HG02981 (cell line): ENCODE results near the gene RC3H2.
A peak's percentile ranks its signal among the peaks of the same experiment; 100 is the strongest.
"Not testable (repeated sequence)": the region's sequence is repeated elsewhere in the genome, so short reads cannot be mapped to it uniquely, and the experiment has no call there.

Experiments
- ATAC-seq: cut with Tn5 transposase; IDR thresholded peaks from one replicate; pipeline ENCODE4 v1.9.1; 2021; ENCODE audit warnings: mild to moderate bottlenecking, moderate library complexity; ENCODE audit not compliant: unreplicated experiment

RC3H2 gene

GRCh38 chr9:122922713-122923112 is 17.6 kb upstream of the RC3H2 start:
- ATAC-seq, result no peak

- no peak for ATAC-seq
Observed at GRCh38 chr9:122918310-122918709, 13.2 kb upstream of the RC3H2 start.

DNA sequence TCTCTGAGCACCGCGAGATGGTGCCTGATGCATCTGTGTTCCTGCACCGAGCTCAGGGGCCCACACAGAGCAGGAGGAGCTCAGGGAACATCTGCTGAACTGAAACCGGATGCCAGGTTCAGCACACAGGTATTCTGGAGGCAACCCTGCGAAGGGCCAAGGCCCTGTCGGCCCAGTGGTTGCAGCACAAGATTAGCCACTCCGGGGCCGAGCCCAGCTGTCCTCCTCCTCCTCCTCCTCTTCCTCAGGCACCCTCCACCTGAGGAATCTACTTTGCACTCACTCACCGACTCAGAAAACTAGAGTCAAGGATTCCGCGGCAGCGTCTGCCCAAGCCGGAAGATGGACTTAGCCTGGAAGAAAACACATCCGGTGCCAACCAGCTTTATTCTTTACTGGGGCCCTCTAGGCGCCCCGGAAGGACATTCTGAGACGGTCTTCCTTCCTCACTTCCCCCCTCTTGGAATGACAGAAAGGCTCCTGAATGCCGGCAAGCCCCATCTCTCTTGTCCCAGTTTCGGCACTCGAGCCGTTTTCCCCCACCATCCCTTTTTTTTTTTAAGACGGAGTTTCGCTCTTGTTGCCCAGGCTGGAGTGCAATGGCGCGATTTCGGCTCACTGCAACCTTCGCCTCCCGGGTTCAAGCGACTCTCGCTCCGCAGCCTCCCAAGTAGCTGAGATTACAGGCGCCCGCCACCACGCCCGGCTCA is 8.0 kb upstream of the RC3H2 start, which contains the start of gene ZBTB6:
Gene ZBTB6 (minus strand): TSS at position 360 of the 710 bp plus-strand sequence. CDS start 1,251 bp downstream, outside the sequence.
- peak; percentile 98 for ATAC-seq

DNA sequence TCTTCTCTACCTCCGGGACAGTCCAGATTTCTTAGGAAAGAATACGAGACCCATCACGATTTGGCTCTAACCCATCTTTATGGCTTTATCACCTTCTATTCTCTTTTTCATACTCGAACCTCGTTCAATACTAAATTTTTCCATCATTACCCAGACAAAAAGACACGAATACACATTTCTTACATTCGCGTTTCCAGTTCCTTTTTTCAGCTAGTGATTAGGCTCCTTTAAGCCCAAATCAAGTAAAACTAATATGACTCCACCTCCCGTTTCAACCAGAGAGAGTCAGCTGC is 7.5 kb upstream of the RC3H2 start:
- ATAC-seq, result no peak

GRCh38 chr9:122906122-122906521 is 963 bp upstream of the RC3H2 start:
- not testable (repeated sequence) for ATAC-seq

GRCh38 chr9:122904466-122904822 is 715 bp downstream of the RC3H2 start:
- peak; percentile 20 for ATAC-seq

DNA sequence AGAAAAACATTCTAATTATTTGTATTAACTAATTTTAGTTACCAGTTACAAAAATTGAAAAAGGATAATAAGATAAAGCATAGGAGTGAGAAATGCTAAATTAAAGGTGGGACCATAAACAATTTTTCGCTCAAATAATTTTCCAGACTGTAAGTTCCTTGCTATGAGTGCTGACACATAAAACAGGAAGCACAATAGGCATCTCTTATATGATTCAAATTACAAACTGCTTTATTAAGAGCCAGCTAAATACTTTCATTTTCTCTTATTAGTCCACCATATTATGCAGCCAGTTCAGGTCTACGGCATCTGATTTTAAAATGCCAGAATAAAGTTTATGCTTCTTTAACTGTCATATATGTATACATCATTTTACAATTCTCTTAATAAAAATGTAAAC is 4.4 kb downstream of the RC3H2 start:
- ATAC-seq, result no peak

DNA sequence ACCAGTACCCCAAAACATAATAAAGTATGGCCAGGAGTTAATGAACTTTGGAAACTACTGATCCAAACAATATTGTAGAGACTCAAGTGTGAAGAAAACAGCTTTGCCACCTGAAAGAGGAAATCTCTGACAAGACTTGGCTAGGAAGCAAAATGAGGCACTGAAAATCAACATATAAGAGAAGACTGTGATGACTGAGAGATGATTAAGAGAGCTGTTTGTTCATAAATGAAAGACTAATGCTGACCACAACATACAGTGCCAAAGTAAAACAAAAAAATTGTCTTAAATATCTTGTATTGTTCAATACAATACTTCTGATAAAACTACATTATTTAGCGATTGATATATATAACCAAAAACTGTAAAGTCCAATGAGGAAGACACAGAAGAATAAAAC is 7.2 kb downstream of the RC3H2 start:
- ATAC-seq, result no peak

DNA sequence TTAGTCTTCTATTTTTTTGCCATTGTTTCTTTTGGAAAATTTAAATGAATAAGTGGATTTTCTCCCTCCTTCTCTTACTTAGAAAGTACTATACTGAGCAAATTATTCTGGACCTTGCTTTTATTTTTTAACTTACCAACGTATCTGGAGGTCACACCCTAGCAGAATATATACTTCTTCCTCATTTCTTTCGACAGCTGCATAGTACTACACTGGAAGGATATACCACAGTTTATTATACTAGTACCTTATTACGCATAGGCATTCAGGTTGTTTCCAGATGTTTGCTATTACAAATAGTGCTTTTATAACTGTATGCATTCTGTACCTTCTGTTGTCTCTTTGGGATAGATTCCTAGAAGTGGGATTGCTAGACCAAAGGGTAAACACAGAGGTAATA is 16.7 kb downstream of the RC3H2 start:
- ATAC-seq, result no peak

- ATAC-seq, result no peak
Observed at GRCh38 chr9:122883125-122883524, 22.0 kb downstream of the RC3H2 start.

- no peak for ATAC-seq
Observed at GRCh38 chr9:122879443-122879842, 25.7 kb downstream of the RC3H2 start.

DNA sequence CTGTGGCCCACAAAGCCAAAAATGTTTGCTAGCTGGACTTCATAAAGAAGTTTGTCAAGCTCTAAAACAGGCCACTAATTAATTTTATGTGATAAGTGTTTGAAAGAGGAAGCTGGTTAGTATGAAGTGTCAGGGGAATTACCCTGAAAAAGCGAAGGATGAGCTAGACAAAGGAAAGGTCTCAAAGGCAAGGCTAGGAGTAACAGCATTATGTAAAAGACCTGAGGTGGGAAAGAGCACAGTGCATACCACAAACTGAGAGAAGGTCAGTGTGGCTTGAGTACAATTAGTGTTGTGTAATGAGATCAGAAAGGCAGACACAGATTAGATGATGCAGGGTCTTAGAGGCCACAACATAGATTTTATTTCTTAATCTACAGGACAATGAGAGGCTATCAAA is 29.6 kb downstream of the RC3H2 start:
- no peak for ATAC-seq

- not testable (repeated sequence) for ATAC-seq
Observed at GRCh38 chr9:122867276-122867675, 37.9 kb downstream of the RC3H2 start.

- ATAC-seq, result no peak
Observed at GRCh38 chr9:122866079-122866478, 39.1 kb downstream of the RC3H2 start.

GRCh38 chr9:122865300-122865699 is 39.9 kb downstream of the RC3H2 start:
- no peak for ATAC-seq

GRCh38 chr9:122863407-122863806 is 41.8 kb downstream of the RC3H2 start:
- no peak for ATAC-seq

- no peak for ATAC-seq
Observed at GRCh38 chr9:122860319-122861142, 44.6 kb downstream of the RC3H2 start.

DNA sequence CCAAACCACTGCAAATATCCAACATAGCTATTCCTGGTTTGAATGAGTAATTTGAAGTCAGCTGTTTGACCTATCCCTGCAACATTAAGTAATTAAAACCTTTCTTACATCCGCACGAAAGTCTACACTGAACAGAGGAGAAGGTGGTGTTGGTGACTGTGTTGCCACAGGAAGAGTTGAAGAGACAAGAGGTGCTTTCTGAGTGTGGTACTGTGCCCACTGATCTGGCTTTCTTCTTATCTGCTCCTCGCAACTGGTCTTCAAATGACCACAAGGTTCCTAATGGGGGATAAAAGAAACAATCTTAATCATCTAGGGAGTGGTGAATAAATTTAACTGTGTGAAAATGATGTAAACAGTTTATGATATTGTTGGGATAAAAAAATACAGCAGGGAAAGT is 47.3 kb downstream of the RC3H2 start:
- ATAC-seq, result no peak

DNA sequence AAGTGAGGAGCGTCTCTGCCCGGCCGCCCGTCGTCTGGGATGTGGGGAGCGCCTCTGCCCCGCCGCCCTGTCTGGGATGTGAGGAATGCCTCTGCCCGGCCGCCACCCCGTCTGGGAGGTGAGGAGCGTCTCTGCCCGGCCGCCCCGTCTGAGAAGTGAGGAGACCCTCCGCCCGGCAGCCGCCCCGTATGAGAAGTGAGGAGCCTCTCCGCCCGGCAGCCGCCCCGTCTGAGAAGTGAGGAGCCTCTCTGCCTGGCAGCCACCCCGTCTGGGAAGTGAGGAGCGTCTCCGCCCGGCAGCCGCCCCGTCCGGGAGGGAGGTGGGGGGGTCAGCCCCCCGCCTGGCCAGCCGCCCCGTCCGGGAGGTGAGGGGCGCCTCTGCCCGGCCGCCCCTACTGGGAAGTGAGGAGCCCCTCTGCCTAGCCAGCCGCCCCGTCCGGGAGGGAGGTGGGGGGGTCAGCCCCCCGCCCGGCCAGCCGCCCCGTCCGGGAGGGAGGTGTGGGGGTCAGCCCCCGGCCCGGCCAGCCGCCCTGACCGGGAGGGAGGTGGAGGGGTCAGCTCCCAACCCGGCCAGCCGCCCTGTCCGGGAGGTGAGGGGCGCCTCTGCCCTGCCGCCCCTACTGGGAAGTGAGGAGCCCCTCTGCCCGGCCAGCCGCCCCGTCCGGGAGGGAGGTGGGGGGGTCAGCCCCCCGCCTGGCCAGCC is 52.9 kb downstream of the RC3H2 start:
- not testable (repeated sequence) for ATAC-seq

DNA sequence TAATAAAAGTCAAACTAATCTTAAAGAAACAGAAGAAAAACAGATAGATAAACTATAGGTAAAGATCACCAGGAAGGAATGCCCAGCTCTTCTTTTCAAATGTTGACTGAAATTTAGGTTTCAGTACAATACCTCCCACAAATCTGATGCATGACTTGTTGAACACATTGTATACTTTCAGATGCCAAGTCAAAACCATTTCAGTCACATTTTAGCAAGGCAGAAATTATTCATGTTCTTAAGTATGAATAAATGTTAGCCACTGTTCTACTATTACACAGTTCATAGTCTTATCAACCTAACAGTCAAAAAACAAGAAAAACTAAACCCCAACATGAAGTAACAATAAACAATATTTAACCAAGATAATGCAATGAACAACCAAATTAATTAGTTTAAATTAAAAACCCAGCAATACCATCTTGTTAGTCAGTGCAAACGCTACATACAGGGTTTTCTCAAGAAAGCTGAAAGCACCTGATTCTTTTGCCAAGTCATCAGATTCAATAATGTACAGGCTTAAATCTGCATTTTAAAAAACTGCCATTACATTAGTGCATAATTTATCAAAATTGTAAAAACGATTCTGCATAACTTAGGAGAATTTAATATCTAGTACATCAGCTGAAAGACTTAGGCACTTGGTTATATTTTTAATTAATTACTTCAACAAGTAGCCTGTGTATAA is 56.8 kb downstream of the RC3H2 start:
- no peak for ATAC-seq

GRCh38 chr9:122846371-122846940 is 58.7 kb downstream of the RC3H2 start:
- ATAC-seq, result no peak
